GM12891 (cell line): Measurements from ENCODE around the gene SFXN5.

Experiments used
- DNase-seq: peaks from one replicate; pipeline ENCODE4 v3.0.0; 2011; ENCODE audit warnings: low spot score; ENCODE audit not compliant: insufficient read length
- FAIRE-seq: peaks from 2 replicates; lab custom pipeline; 2011; peaks lifted over from hg19 to GRCh38; lab: Jason Lieb, UNC
- PAX5 ChIP-seq: IDR thresholded peaks from 2 replicates; pipeline ENCODE4 v1.6.1; 2011; ENCODE audit warnings: low read length, moderate library complexity, mild to moderate bottlenecking; ENCODE audit not compliant: insufficient read depth, severe bottlenecking
- POLR2A ChIP-seq: IDR thresholded peaks from 2 replicates; pipeline ENCODE4 v1.6.1; 2011; ENCODE audit warnings: low read depth, low read length, control low read depth
- POLR2AphosphoS5 ChIP-seq: IDR thresholded peaks from 2 replicates; pipeline ENCODE4 v1.6.1; 2011; ENCODE audit warnings: low read depth, low read length, control low read depth
- POU2F2 ChIP-seq: IDR thresholded peaks from 2 replicates; pipeline ENCODE4 v1.6.1; 2011; ENCODE audit warnings: low read depth, mild to moderate bottlenecking, control low read depth, low read length, moderate library complexity
- SPI1 ChIP-seq: IDR thresholded peaks from 2 replicates; pipeline ENCODE4 v1.6.1; 2011; ENCODE audit warnings: low read depth, low read length, control low read depth
- TAF1 ChIP-seq: IDR thresholded peaks from 2 replicates; pipeline ENCODE4 v1.6.1; 2011; ENCODE audit warnings: low read depth, low read length, control low read depth

Gene SFXN5

GRCh38 chr2:73053316-73054114 lies 18.0 kb downstream of the SFXN5 start:
- no peak for FAIRE-seq
- TF ChIP-seq SPI1 (no peak), POLR2A (no peak), PAX5 (no peak), TAF1 (no peak), POU2F2 (no peak), POLR2AphosphoS5 (no peak)
- no peak for DNase-seq

DNA sequence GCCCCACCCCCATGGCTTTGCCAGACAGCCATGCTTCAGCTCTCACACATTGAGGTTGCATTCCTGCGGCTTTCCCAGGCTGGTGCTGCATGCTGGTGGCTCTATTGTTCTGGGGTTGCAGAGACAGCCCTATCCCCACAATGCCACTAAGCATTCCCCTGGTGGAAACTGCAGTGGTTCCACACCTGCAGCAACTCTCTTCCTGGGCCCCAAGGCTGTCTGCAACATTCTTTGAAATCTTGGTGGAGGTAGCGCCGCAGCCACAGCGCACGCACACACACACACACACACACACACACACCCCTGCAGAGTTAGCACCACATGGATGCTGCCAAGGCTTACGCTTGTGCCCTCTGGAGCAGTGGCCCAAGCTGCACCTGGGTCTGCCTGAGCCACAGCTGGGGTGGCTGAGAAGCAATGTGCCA lies 21.4 kb downstream of the SFXN5 start:
- FAIRE-seq (no peak), DNase-seq (no peak)
- TF ChIP-seq POU2F2: no peak
- no peak for TF ChIP-seq PAX5
- no peak for TF ChIP-seq TAF1
- no peak for TF ChIP-seq SPI1
- no peak for TF ChIP-seq POLR2AphosphoS5
- no peak for TF ChIP-seq POLR2A

GRCh38 chr2:73043929-73044832 lies 27.3 kb downstream of the SFXN5 start:
- FAIRE-seq: no peak
- TF ChIP-seq POLR2A (no peak), SPI1 (no peak), PAX5 (no peak), POU2F2 (no peak), POLR2AphosphoS5 (no peak), TAF1 (no peak)
- no peak for DNase-seq

- TF ChIP-seq SPI1: no peak
- no peak for TF ChIP-seq TAF1
- DNase-seq (no peak), FAIRE-seq (no peak)
These were observed 28.2 kb downstream of the SFXN5 start for GRCh38 chr2:73043276-73043675.

- no peak for FAIRE-seq
- no peak for TF ChIP-seq TAF1
- DNase-seq: no peak
These were observed 33.4 kb downstream of the SFXN5 start for GRCh38 chr2:73037947-73038585.

DNA sequence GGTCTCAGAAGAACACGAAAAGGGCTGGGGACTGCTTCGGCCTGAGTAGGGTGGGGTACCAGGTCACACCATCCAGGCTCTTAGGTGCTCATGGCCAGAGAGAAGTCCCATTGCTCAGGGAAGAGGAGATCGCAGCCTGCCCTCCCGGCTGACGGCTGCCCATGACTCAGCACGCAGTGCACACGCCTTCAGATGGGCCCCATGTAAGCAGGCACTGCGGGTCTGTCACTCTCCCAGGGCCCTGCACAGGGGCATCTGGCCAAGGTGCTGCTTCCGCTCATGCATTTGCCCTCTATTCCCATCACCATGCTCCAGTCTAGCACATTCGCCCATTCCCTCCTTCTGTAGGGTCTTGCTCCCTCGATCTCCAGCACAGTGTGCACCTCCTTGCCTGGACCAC lies 34.7 kb downstream of the SFXN5 start:
- no peak for TF ChIP-seq POU2F2
- no peak for TF ChIP-seq TAF1
- TF ChIP-seq POLR2A: no peak
- no peak for TF ChIP-seq SPI1
- TF ChIP-seq POLR2AphosphoS5: no peak
- no peak for TF ChIP-seq PAX5
- FAIRE-seq: no peak
- DNase-seq: no peak

DNA sequence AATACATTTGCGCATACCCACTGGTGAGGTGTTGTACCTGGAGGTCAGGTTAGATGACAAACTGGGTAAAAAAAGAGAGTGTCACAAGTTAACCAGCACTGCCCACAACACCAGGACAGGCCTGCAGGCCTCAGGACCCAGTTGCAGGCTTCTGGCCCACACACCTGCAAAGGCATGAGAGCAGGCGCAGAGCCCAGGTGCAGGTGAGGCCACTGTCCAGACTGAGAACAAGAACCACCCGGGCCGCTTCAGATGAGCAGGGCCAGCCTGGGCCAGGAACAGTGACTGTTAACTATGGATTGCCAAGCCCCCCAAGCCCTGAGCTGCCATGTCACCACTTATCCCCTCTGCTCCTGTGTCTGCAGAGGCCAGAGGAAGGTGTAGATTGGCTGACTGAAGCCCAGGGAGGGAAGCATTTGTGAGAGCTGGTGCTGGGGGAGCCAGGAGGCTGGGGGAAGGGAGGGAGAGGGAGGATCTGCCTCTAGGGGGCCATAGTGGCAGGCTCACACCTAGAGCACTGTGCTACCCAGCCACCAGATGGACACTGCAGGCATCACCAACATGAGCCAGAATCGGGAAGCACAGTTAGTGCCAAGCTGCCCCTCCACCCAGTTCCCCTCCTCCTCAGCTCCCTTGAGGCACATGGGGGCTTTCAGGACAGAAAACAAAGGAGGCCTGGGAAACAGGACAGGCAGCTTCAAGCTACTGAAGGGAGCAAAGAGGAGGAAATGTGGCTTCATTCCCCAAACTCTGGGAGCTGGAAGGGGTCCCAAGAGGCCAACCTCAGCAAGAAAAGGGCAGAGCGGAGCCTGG lies 35.4 kb downstream of the SFXN5 start:
- DNase-seq: no peak
- no peak for FAIRE-seq
- TF ChIP-seq PAX5 (no peak), SPI1 (no peak), POLR2AphosphoS5 (no peak), POU2F2 (no peak), TAF1 (no peak), POLR2A (no peak)

DNA sequence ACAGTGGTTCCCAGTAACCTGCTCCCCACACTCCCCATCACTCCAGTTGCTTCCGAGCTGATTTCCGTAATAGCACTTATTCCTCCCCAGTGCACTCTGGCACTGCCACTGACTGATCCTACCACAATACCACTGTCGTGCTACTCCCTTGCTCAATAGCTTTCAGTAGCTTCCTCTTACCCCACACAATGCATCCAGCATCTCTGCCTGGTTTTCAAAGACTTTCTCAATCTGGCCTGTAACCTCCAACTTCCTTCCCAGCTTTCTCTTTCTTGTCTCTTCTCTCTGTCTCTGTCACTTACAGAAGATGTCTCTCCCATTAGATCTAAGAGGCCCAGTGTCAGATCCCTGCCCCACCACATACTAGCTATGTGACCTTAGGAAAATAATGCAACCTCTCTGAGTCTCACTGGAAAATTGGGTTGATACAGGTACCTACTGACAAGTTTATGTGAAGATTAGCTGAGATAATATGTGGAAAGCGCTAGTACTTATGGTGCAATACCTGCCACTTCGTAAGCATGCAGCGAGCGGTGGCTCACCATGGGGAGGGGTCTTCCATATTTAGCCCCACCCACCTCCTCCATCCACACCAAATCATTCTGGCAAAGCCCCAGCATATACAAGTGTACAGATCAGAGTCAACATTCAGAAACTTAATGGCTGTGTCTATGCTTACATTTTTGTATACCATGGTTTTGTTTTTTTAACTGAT lies 36.7 kb downstream of the SFXN5 start:
- no peak for FAIRE-seq
- no peak for DNase-seq
- no peak for TF ChIP-seq PAX5
- no peak for TF ChIP-seq TAF1
- no peak for TF ChIP-seq POLR2A
- no peak for TF ChIP-seq POLR2AphosphoS5
- TF ChIP-seq POU2F2: no peak
- no peak for TF ChIP-seq SPI1

- FAIRE-seq (no peak), DNase-seq (no peak)
- TF ChIP-seq POLR2AphosphoS5: no peak
- TF ChIP-seq PAX5: no peak
- no peak for TF ChIP-seq POLR2A
- no peak for TF ChIP-seq TAF1
- no peak for TF ChIP-seq SPI1
- no peak for TF ChIP-seq POU2F2
These were observed 37.6 kb downstream of the SFXN5 start for GRCh38 chr2:73033766-73034381.
